SK-N-SH (cell line): ENCODE data around the gene ABHD17C. TPM values are rescaled to one million over a fixed set of nuclear protein-coding genes. Genes with fewer than 3 reads are reported as not detected.
A peak's percentile ranks its signal among the peaks of the same experiment; 100 is the strongest.

ENCODE experiments used
- CTCF ChIA-PET: fragments of 300-600, 350-600 bp; formaldehyde crosslinking; extraction: SDS; loops from one replicate; lab custom pipeline; 2021; lab: Yijun Ruan, JAX
- POLR2A ChIA-PET: fragments of 350-600 bp; sonication (Branson Sonifier 250); formaldehyde crosslinking; extraction: SDS; loops from one replicate; lab custom pipeline; 2020; ENCODE audit warnings: antibody characterized with exemption, inconsistent platforms; lab: Yijun Ruan, JAX
- DNase-seq: peaks from one replicate; pipeline ENCODE4 v3.0.0; 2012
- H2AFZ ChIP-seq: fragments of 200-600 bp; sonication (generic); 2 replicates; pipeline ENCODE4 v1.8.1; 2016; ENCODE audit warnings: antibody characterized with exemption, mild to moderate bottlenecking, low read depth
- H3F3A ChIP-seq: fragments of 200-600 bp; sonication (generic); replicated peaks from 2 replicates; pipeline ENCODE3; 2016; ENCODE audit warnings: antibody characterized with exemption, mild to moderate bottlenecking; ENCODE audit not compliant: insufficient read depth
- H3K27ac ChIP-seq, 2 experiments: fragments of 200-500 bp in 1 of 2; fragments of 200-600 bp in 1 of 2; sonication (Bioruptor generic) in 1 of 2; sonication (generic), shearing (Covaris generic) in 1 of 2; 2 replicates each; pipeline versions ENCODE4 v1.5.1 to v1.6.1; 2014 to 2016; ENCODE audit warnings: low read depth in 2 of 2, inconsistent platforms in 1 of 2, low read length in 1 of 2, mild to moderate bottlenecking in 1 of 2, mixed read lengths in 1 of 2
- H3K27me3 ChIP-seq: fragments of 200-600 bp; sonication (generic), shearing (Covaris generic); 2 replicates; pipeline ENCODE4 v1.6.1; 2016; ENCODE audit warnings: mixed run types; ENCODE audit not compliant: insufficient read depth
- H3K36me3 ChIP-seq, 2 experiments: fragments of 200-500 bp in 1 of 2; fragments of 200-600 bp in 1 of 2; sonication (Bioruptor generic) in 1 of 2; sonication (generic) in 1 of 2; replicated peaks in 1 of 2; 2 replicates each; pipeline versions ENCODE3 to v1.5.1; 2014 to 2016; ENCODE audit warnings: low read length in 1 of 2, mild to moderate bottlenecking in 1 of 2; ENCODE audit not compliant: insufficient read depth in 2 of 2, control insufficient read depth in 1 of 2
- H3K4me1 ChIP-seq, 2 experiments: fragments of 200-500 bp in 1 of 2; fragments of 200-600 bp in 1 of 2; sonication (Bioruptor generic) in 1 of 2; sonication (generic), shearing (Covaris generic) in 1 of 2; 2 replicates each; pipeline versions ENCODE4 v1.5.1 to v1.6.1; 2014 to 2016; ENCODE audit warnings: low read depth in 1 of 2, low read length in 1 of 2, mixed run types in 1 of 2; ENCODE audit not compliant: insufficient read depth in 2 of 2, control insufficient read depth in 1 of 2
- H3K4me2 ChIP-seq: fragments of 200-600 bp; sonication (generic), shearing (Covaris generic); 2 replicates; pipeline ENCODE4 v1.6.1; 2017; ENCODE audit warnings: mixed run types
- H3K4me3 ChIP-seq, 2 experiments: fragments of 200-500 bp in 1 of 2; fragments of 200-600 bp in 1 of 2; sonication (Bioruptor generic) in 1 of 2; sonication (generic), shearing (Covaris generic) in 1 of 2; 2 replicates each; pipeline versions ENCODE4 v1.5.1 to v1.8.1; 2014 to 2016; ENCODE audit warnings: low read depth in 2 of 2, inconsistent platforms in 1 of 2, low read length in 1 of 2, mild to moderate bottlenecking in 1 of 2, mixed read lengths in 1 of 2, moderate library complexity in 1 of 2
- H3K79me2 ChIP-seq: fragments of 200-600 bp; sonication (generic); 2 replicates; pipeline ENCODE4 v1.8.1; 2017; ENCODE audit warnings: mild to moderate bottlenecking; ENCODE audit not compliant: insufficient read depth
- H3K9ac ChIP-seq: fragments of 200-600 bp; sonication (generic); 2 replicates; pipeline ENCODE4 v1.6.1; 2017; ENCODE audit warnings: mixed run types
- H3K9me2 ChIP-seq: fragments of 200-600 bp; sonication (generic); 2 replicates; pipeline ENCODE4 v1.6.1; 2017; ENCODE audit warnings: mixed run types
- H3K9me3 ChIP-seq: fragments of 200-600 bp; sonication (generic); 2 replicates; pipeline ENCODE4 v1.6.1; 2017; ENCODE audit warnings: mixed run types, mild to moderate bottlenecking, moderate library complexity
- H4K20me1 ChIP-seq: fragments of 200-600 bp; sonication (generic); 2 replicates; pipeline ENCODE4 v1.6.1; 2017; ENCODE audit warnings: mild to moderate bottlenecking, mixed run types; ENCODE audit not compliant: insufficient read depth
- CTCF ChIP-seq: fragments of 200-600 bp; sonication (generic); IDR thresholded peaks from 2 replicates; pipeline ENCODE4 v1.6.1; 2017; ENCODE audit warnings: antibody characterized with exemption, mild to moderate bottlenecking, moderate library complexity
- ELF1 ChIP-seq: IDR thresholded peaks from 2 replicates; pipeline ENCODE4 v1.4.0; 2012
- EP300 ChIP-seq, 2 experiments: IDR thresholded peaks; 2 replicates each; pipeline versions ENCODE4 v1.4.0 to v1.6.1; 2012; ENCODE audit warnings: borderline replicate concordance in 1 of 2, low read depth in 1 of 2, low read length in 1 of 2
- EZH2phosphoT487 ChIP-seq: fragments of 200-600 bp; sonication (generic); IDR thresholded peaks from 2 replicates; pipeline ENCODE4 v1.6.1; 2017; ENCODE audit warnings: low read depth, mixed run types, mild to moderate bottlenecking, antibody characterized with exemption, moderate library complexity, borderline replicate concordance
- FOXJ3 ChIP-seq: sonication (generic); formaldehyde crosslinking; IDR thresholded peaks from 2 replicates; pipeline ENCODE4 v1.5.1; 2020; ENCODE audit warnings: mild to moderate bottlenecking, missing genetic modification reagents
- GABPA ChIP-seq: IDR thresholded peaks from 2 replicates; pipeline ENCODE4 v1.4.0; 2012; ENCODE audit warnings: low read depth, mild to moderate bottlenecking
- MEF2A ChIP-seq: IDR thresholded peaks from 2 replicates; pipeline ENCODE4 v1.4.0; 2012; ENCODE audit warnings: low read depth, borderline replicate concordance
- NFIC ChIP-seq: IDR thresholded peaks from 2 replicates; pipeline ENCODE4 v1.4.0; 2012; ENCODE audit warnings: borderline replicate concordance
- NRF1 ChIP-seq: IDR thresholded peaks from 2 replicates; pipeline ENCODE4 v1.6.1; 2012; ENCODE audit warnings: low read depth, mild to moderate bottlenecking, low read length
- PBX3 ChIP-seq: IDR thresholded peaks from 2 replicates; pipeline ENCODE4; 2012
- POLR2AphosphoS5 ChIP-seq: IDR thresholded peaks from 2 replicates; pipeline ENCODE4 v1.6.1; 2012; ENCODE audit warnings: low read depth, low read length
- RCOR1 ChIP-seq: fragments of 150-350 bp; IDR thresholded peaks from 2 replicates; pipeline ENCODE4 v1.6.1; 2017; ENCODE audit warnings: antibody characterized with exemption, low read length
- REST ChIP-seq: IDR thresholded peaks from 2 replicates; pipeline ENCODE4 v1.6.1; 2012; ENCODE audit warnings: mild to moderate bottlenecking, low read depth, low read length, moderate library complexity
- TCF12 ChIP-seq: IDR thresholded peaks from 2 replicates; pipeline ENCODE4 v1.4.0; 2012
- USF2 ChIP-seq: fragments of 150-350 bp; IDR thresholded peaks from 2 replicates; pipeline ENCODE4 v1.6.1; 2017; ENCODE audit warnings: antibody characterized with exemption, low read length, low read depth, borderline replicate concordance
- YY1 ChIP-seq: IDR thresholded peaks from 2 replicates; pipeline ENCODE4 v1.4.0; 2012; ENCODE audit warnings: low read depth, mild to moderate bottlenecking
- WGBS: methylation state at CpG from one replicate; pipeline ENCODE4 v1.1.6; 2017; ENCODE audit warnings: low lambda C conversion rate; 5-methylcytosine and 5-hydroxymethylcytosine counted together
- polyA plus RNA-seq, 3 experiments: library from polyadenylated mRNA; depleted of rRNA; stranded (reverse); fragments of >200 nt; gene quantifications; 2 replicates each; pipeline ENCODE4 v1.2.3, GENCODE V29; 2012

Gene ABHD17C
- polyA plus RNA-seq, 1 of the 3 experiments (the other 2 are of a cell fraction) = 11.7 TPM

- TF ChIP-seq EZH2phosphoT487 (no peak), ELF1 (no peak), TCF12 (peak; percentile 48), USF2 (no peak), GABPA (no peak), NRF1 (no peak), EP300 (IDR thresholded peaks at IDR 0.05; ENCODE audit: borderline replicate concordance in 1 of 2, low read depth in 1 of 2, low read length in 1 of 2) (no peak), RCOR1 (0 out of 2 replicates have a peak, but pooled peaks have one; percentile 8), FOXJ3 (no peak)
These were observed 81.4 kb downstream of the ABHD17C start (continued) for GRCh38 chr15:80776420-80777045.

GRCh38 chr15:80777137-80777536 lies 82.0 kb downstream of the ABHD17C start:
- H3K4me3 ChIP-seq = no peak overlapping the region
- no peaks in the 10 kb centered on the region for H4K20me1 ChIP-seq
- WGBS = 33% methylated on average over 8 of the region's 8 CpGs

More at GRCh38 chr15:80777137-80777536, 82.0 kb downstream of the ABHD17C start:
- Histone ChIP-seq H2AFZ (no peak overlapping the region), H3K4me2 (no peak overlapping the region; the same call in 1 of the 2 replicates), H3F3A (peaks cover 6% of the 10 kb centered on the region), H3K4me1 (peaks cover 0 to 27% of the 10 kb centered on the region in 2 experiments; a peak in 3 of 4 replicates), H3K36me3 (no peaks in the 10 kb centered on the region), H3K79me2 (no peaks in the 10 kb centered on the region), H3K9me2 (no peaks in the 10 kb centered on the region), H3K9me3 (no peaks in the 10 kb centered on the region), H3K27me3 (no peaks in the 10 kb centered on the region), H3K9ac (no peak overlapping the region), H3K27ac (peak overlapping the region in 1 of 2 experiments; percentile 74; a peak in 1 of 4 replicates)
- TF ChIP-seq NFIC = no peak
- peak; percentile 73; the same call in 1 of the 2 replicates for TF ChIP-seq MEF2A
- TF ChIP-seq YY1 = no peak
- 0 out of 2 replicates have a peak, but pooled peaks have one; percentile 9 for TF ChIP-seq REST
- peak; percentile 63 for TF ChIP-seq PBX3
- TF ChIP-seq CTCF = no peak
- TF ChIP-seq TCF12 = 0 out of 2 replicates have a peak, but pooled peaks have one; percentile 33
- TF ChIP-seq POLR2AphosphoS5 = peak; percentile 41; the same call in 1 of the 2 replicates
- ChIA-PET POLR2A (interaction anchor here (1.5 kb wide), 1 partner anchor 208 kb away, joined by 4 read pairs; no protein-coding TSS in a partner anchor), CTCF (interaction anchor here (0.8 to 9.4 kb wide), 84 partner anchors 9 to 659 kb away, joined by 3 to 253 read pairs (median 5); partner anchors contain the start of gene ABHD17C)
- no peak for DNase-seq
